NB4 (cell line): ENCODE data around the gene SLX9.
"Not testable (repeated sequence)": the region's sequence is repeated elsewhere in the genome, so short reads cannot be mapped to it uniquely, and the experiment has no call there.

ENCODE experiments used
- POLR2A ChIP-seq: IDR thresholded peaks from 2 replicates; pipeline ENCODE4 v1.6.1; 2011; ENCODE audit warnings: mild to moderate bottlenecking; ENCODE audit not compliant: insufficient read length; ENCODE audit errors: extremely low read depth
- TF ChIP-seq, protein P1 (sequence below): IDR thresholded peaks from 2 replicates; pipeline ENCODE4 v1.6.1; 2011; ENCODE audit warnings: low read depth, low read length
- TF ChIP-seq, protein P2 (sequence below): IDR thresholded peaks from one replicate; pipeline ENCODE4 v1.5.1; 2012; ENCODE audit warnings: low read depth, low read length

- TF ChIP-seq, protein P1, sequence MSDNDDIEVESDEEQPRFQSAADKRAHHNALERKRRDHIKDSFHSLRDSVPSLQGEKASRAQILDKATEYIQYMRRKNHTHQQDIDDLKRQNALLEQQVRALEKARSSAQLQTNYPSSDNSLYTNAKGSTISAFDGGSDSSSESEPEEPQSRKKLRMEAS, result not testable (repeated sequence)
- not testable (repeated sequence) for TF ChIP-seq POLR2A
- TF ChIP-seq, protein P2, sequence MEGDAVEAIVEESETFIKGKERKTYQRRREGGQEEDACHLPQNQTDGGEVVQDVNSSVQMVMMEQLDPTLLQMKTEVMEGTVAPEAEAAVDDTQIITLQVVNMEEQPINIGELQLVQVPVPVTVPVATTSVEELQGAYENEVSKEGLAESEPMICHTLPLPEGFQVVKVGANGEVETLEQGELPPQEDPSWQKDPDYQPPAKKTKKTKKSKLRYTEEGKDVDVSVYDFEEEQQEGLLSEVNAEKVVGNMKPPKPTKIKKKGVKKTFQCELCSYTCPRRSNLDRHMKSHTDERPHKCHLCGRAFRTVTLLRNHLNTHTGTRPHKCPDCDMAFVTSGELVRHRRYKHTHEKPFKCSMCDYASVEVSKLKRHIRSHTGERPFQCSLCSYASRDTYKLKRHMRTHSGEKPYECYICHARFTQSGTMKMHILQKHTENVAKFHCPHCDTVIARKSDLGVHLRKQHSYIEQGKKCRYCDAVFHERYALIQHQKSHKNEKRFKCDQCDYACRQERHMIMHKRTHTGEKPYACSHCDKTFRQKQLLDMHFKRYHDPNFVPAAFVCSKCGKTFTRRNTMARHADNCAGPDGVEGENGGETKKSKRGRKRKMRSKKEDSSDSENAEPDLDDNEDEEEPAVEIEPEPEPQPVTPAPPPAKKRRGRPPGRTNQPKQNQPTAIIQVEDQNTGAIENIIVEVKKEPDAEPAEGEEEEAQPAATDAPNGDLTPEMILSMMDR, result not testable (repeated sequence)
Measured at GRCh38 chr21:44976556-44977393, 36.9 kb downstream of the SLX9 start.
